HCT116 (cell line): ENCODE data around the gene GIMAP4. TPM values are rescaled to one million over a fixed set of nuclear protein-coding genes. Genes with fewer than 3 reads are reported as not detected.

Source experiments
- ATAC-seq: fragments of 200-7000 bp; cut with Tn5 transposase; 2 replicates; pipeline ENCODE4 v1.9.1; 2020; ENCODE audit warnings: mild to moderate bottlenecking, moderate library complexity
- BruUV-seq: library from RNA; stranded (reverse); fragments of 400-500 nt; replicated peaks from 2 replicates; lab custom pipeline; 2021; lab: Mats Ljungman, UMichigan
- CTCF ChIA-PET: fragments of 300-600 bp; sonication (Branson Sonifier 250); formaldehyde crosslinking; loops from one replicate; lab custom pipeline; 2021; ENCODE audit warnings: antibody characterized with exemption; lab: Charles Lee
- POLR2A ChIA-PET: fragments of 300-600, 350-600 bp; sonication (Branson Sonifier 250); formaldehyde crosslinking; loops from one replicate; lab custom pipeline; 2021; ENCODE audit warnings: antibody characterized with exemption; lab: Charles Lee
- RAD21 ChIA-PET, 2 experiments: fragments of 300-600 bp; sonication (Branson Sonifier 250); formaldehyde crosslinking; loops; one replicate each; lab custom pipeline; 2023; ENCODE audit warnings: low total read pairs in 2 of 2; ENCODE audit not compliant: uncharacterized antibody in 2 of 2, unreplicated experiment in 2 of 2, low non-redundant PET in 1 of 2; lab: Charles Lee
- DNase-seq: peaks from one replicate; pipeline ENCODE4 v3.0.0-alpha.2; 2010; ENCODE audit warnings: low read depth, low spot score
- H2AFZ ChIP-seq: fragments of 200-600 bp; shearing (Covaris generic), sonication (generic); 2 replicates; pipeline ENCODE4 v1.6.1; 2017; ENCODE audit warnings: low read depth, mixed run types, mixed read lengths, antibody characterized with exemption, low read length; ENCODE audit not compliant: poor library complexity, severe bottlenecking
- H3K27ac ChIP-seq: 2 replicates; pipeline ENCODE4 v1.5.1; 2012; ENCODE audit warnings: low read depth, low read length
- H3K27me3 ChIP-seq: fragments of 200-600 bp; sonication (generic); 2 replicates; pipeline ENCODE4 v1.6.1; 2016; ENCODE audit warnings: mixed run types, low read length, mixed read lengths; ENCODE audit not compliant: insufficient read depth
- H3K36me3 ChIP-seq, 2 experiments: fragments of 200-500 bp in 1 of 2; fragments of 200-600 bp in 1 of 2; sonication (Bioruptor generic) in 1 of 2; sonication (generic) in 1 of 2; 2 replicates each; pipeline versions ENCODE4 v1.5.1 to v1.6.1; 2014 to 2016; ENCODE audit warnings: low read length in 2 of 2, inconsistent platforms in 1 of 2, mixed read lengths in 1 of 2, mixed run types in 1 of 2; ENCODE audit not compliant: insufficient read depth in 2 of 2, control insufficient read depth in 1 of 2
- H3K4me1 ChIP-seq, 2 experiments: fragments of 200-600 bp in 1 of 2; sonication (generic) in 1 of 2; 2 replicates each; pipeline versions ENCODE4 v1.5.1 to v1.6.1; 2012 to 2017; ENCODE audit warnings: low read length in 2 of 2, inconsistent platforms in 1 of 2, mild to moderate bottlenecking in 1 of 2, mixed read lengths in 1 of 2, mixed run types in 1 of 2, moderate library complexity in 1 of 2; ENCODE audit not compliant: insufficient read depth in 2 of 2, control insufficient read depth in 1 of 2
- H3K4me2 ChIP-seq: fragments of 200-600 bp; sonication (generic); 2 replicates; pipeline ENCODE4 v1.6.1; 2017; ENCODE audit warnings: mixed run types, low read length, mixed read lengths
- H3K4me3 ChIP-seq, 2 experiments: fragments of 200-600 bp in 1 of 2; sonication (generic) in 1 of 2; replicated peaks in 1 of 2; 2 replicates each; pipeline ENCODE4 v1.5.1; 2011 to 2016; ENCODE audit warnings: low read length in 2 of 2, control low read depth in 1 of 2, low read depth in 1 of 2, mild to moderate bottlenecking in 1 of 2, mixed read lengths in 1 of 2, mixed run types in 1 of 2
- H3K79me2 ChIP-seq: fragments of 200-600 bp; sonication (generic); 2 replicates; pipeline ENCODE4 v1.6.1; 2017; ENCODE audit warnings: mild to moderate bottlenecking, mixed run types, low read length, moderate library complexity, mixed read lengths; ENCODE audit not compliant: insufficient read depth
- H3K9ac ChIP-seq: fragments of 200-600 bp; sonication (generic); 2 replicates; pipeline ENCODE4 v1.6.1; 2016; ENCODE audit warnings: low read length, mixed read lengths
- H3K9me2 ChIP-seq: fragments of 200-600 bp; sonication (generic), shearing (Covaris generic); 2 replicates; pipeline ENCODE4 v1.6.1; 2017; ENCODE audit warnings: mixed run types, mild to moderate bottlenecking, moderate library complexity; ENCODE audit not compliant: insufficient read depth
- H3K9me3 ChIP-seq, 2 experiments: fragments of 200-500 bp in 1 of 2; fragments of 200-600 bp in 1 of 2; sonication (Bioruptor generic) in 1 of 2; sonication (generic) in 1 of 2; 2 replicates each; pipeline ENCODE4 v1.6.1; 2014 to 2017; ENCODE audit warnings: low read length in 2 of 2, mixed read lengths in 2 of 2, inconsistent platforms in 1 of 2, low read depth in 1 of 2, mild to moderate bottlenecking in 1 of 2, mixed run types in 1 of 2, moderate library complexity in 1 of 2; ENCODE audit not compliant: control insufficient read depth in 1 of 2, insufficient read depth in 1 of 2
- H4K20me1 ChIP-seq: fragments of 200-600 bp; sonication (generic), shearing (Covaris generic); 2 replicates; pipeline ENCODE4 v1.6.1; 2017; ENCODE audit warnings: mixed run types, mild to moderate bottlenecking, moderate library complexity; ENCODE audit not compliant: insufficient read depth
- CBX3 ChIP-seq: IDR thresholded peaks from 2 replicates; pipeline ENCODE4 v1.6.1; 2012; ENCODE audit warnings: low read depth
- CEBPB ChIP-seq: IDR thresholded peaks from 2 replicates; pipeline ENCODE4 v1.6.1; 2012; ENCODE audit warnings: low read depth
- CTCF ChIP-seq, 3 experiments: fragments of 200-600 bp in 1 of 3; sonication (generic) in 1 of 3; IDR thresholded peaks in 2 of 3; conservative IDR thresholded peaks in 1 of 3; 2 replicates each; pipeline ENCODE4 v1.5.1; 2012 to 2017; ENCODE audit warnings: low read depth in 2 of 3, low read length in 2 of 3, antibody characterized with exemption in 1 of 3, borderline replicate concordance in 1 of 3, control low read depth in 1 of 3, mild to moderate bottlenecking in 1 of 3, mixed read lengths in 1 of 3, mixed run types in 1 of 3, moderate library complexity in 1 of 3; ENCODE audit not compliant: insufficient read depth in 1 of 3
- ELF1 ChIP-seq: IDR thresholded peaks from 2 replicates; pipeline ENCODE4 v1.6.1; 2012; ENCODE audit warnings: low read depth, borderline replicate concordance
- EZH2 ChIP-seq: fragments of 200-600 bp; sonication (generic); IDR thresholded peaks from 2 replicates; pipeline ENCODE4 v1.6.1; 2017; ENCODE audit warnings: antibody characterized with exemption, mixed run types
- MAX ChIP-seq: IDR thresholded peaks from 2 replicates; pipeline ENCODE4 v1.6.1; 2012
- POLR2A ChIP-seq: IDR thresholded peaks from 2 replicates; pipeline ENCODE4 v1.7.0; 2011; ENCODE audit warnings: borderline replicate concordance; ENCODE audit not compliant: insufficient read depth, insufficient read length; ENCODE audit errors: extremely low read depth
- POLR2AphosphoS5 ChIP-seq: IDR thresholded peaks from 2 replicates; pipeline ENCODE4 v1.6.1; 2011; ENCODE audit warnings: mild to moderate bottlenecking, low read depth, low read length, moderate library complexity
- RAD21 ChIP-seq: IDR thresholded peaks from 2 replicates; pipeline ENCODE4 v1.6.1; 2012; ENCODE audit warnings: low read depth, mild to moderate bottlenecking
- SP1 ChIP-seq: IDR thresholded peaks from 2 replicates; pipeline ENCODE4 v1.6.1; 2012; ENCODE audit warnings: low read depth
- TCF7L2 ChIP-seq: IDR thresholded peaks from 2 replicates; pipeline ENCODE4 v1.7.0; 2011; ENCODE audit warnings: borderline replicate concordance, inconsistent platforms; ENCODE audit not compliant: insufficient read depth, insufficient read length; ENCODE audit errors: extremely low read depth
- ZFX ChIP-seq: fragments of 450-650 bp; IDR thresholded peaks from 2 replicates; pipeline ENCODE4 v1.6.1; 2017
- intact Hi-C: fragments of 100-400 bp; cut with micrococcal nuclease; formaldehyde crosslinking; loops from 2 replicates; pipeline ENCODE4 v1.10.0; 2022
- total RNA-seq: library from RNA; stranded (reverse); gene quantifications from one replicate; pipeline ENCODE4 v1.2.1, GENCODE V29; 2021; ENCODE audit not compliant: unreplicated experiment

The GIMAP4 gene
- total RNA-seq, 1 experiment from 2014 or later = 0.49 TPM

- H3K4me2 ChIP-seq = no peak overlapping the region
- DNase-seq = no peak
- H3K9me3 ChIP-seq = no peaks in the 10 kb centered on the region
- no peaks in the 10 kb centered on the region for H3K9me2 ChIP-seq
- H2AFZ ChIP-seq = no peak overlapping the region
- H3K4me3 ChIP-seq = no peak overlapping the region
- H3K27ac ChIP-seq = no peak overlapping the region
- no TSS peak for BruUV-seq
- H3K36me3 ChIP-seq = no peaks in the 10 kb centered on the region
- no peaks in the 10 kb centered on the region for H3K4me1 ChIP-seq
- H3K79me2 ChIP-seq = no peaks in the 10 kb centered on the region
- CTCF ChIA-PET = no interaction called here
- no peaks in the 10 kb centered on the region for H3K27me3 ChIP-seq
- TF ChIP-seq TCF7L2 = no peak
- TF ChIP-seq POLR2A = no peak
- no peak for TF ChIP-seq CTCF (IDR thresholded peaks at IDR 0.05 in 2 of 3, conservative IDR thresholded peaks at IDR 0.05 in 1 of 3; ENCODE audit: borderline replicate concordance in 1 of 3, insufficient read depth in 1 of 3, low read depth in 2 of 3, low read length in 2 of 3)
- TF ChIP-seq SP1 = no peak
- TF ChIP-seq POLR2AphosphoS5 = no peak
- TF ChIP-seq, all 23 proteins: peak for 0
- RAD21 ChIA-PET = no interaction called here
- Histone ChIP-seq H4K20me1 (no peaks in the 10 kb centered on the region), H3K9ac (no peak overlapping the region)
- intact Hi-C loops = no loop called here
- POLR2A ChIA-PET = no interaction called here
- no peak for ATAC-seq
Observed at GRCh38 chr7:150612925-150613324, 45.7 kb downstream of the GIMAP4 start.

- DNase-seq = no peak
- H3K27ac ChIP-seq = no peak overlapping the region
- no peak for ATAC-seq
- ChIA-PET RAD21 (no interaction called here), CTCF (no interaction called here), POLR2A (no interaction called here)
- no peak overlapping the region for H3K4me3 ChIP-seq
- intact Hi-C loops = no loop called here
- no peaks in the 10 kb centered on the region for H3K79me2 ChIP-seq
- H3K36me3 ChIP-seq = no peaks in the 10 kb centered on the region
- H3K4me2 ChIP-seq = no peak overlapping the region
- no peaks in the 10 kb centered on the region for H4K20me1 ChIP-seq
- H3K9ac ChIP-seq = no peak overlapping the region
- TF ChIP-seq ZFX = no peak
- no peak for TF ChIP-seq CBX3
- no peak for TF ChIP-seq CEBPB
- TF ChIP-seq ELF1 = no peak
- TF ChIP-seq POLR2AphosphoS5 = no peak
- no peak for TF ChIP-seq SP1
- TF ChIP-seq CTCF (IDR thresholded peaks at IDR 0.05 in 2 of 3, conservative IDR thresholded peaks at IDR 0.05 in 1 of 3; ENCODE audit: borderline replicate concordance in 1 of 3, insufficient read depth in 1 of 3, low read depth in 2 of 3, low read length in 2 of 3) = no peak
- TF ChIP-seq TCF7L2 = no peak
- TF ChIP-seq EZH2 = no peak
- TF ChIP-seq MAX = no peak
- no peak for TF ChIP-seq RAD21
- no TSS peak for BruUV-seq
- no peak overlapping the region for H2AFZ ChIP-seq
- H3K9me3 ChIP-seq = no peaks in the 10 kb centered on the region
- no peaks in the 10 kb centered on the region for H3K4me1 ChIP-seq
- H3K9me2 ChIP-seq = no peaks in the 10 kb centered on the region
- H3K27me3 ChIP-seq = no peaks in the 10 kb centered on the region
Observed at GRCh38 chr7:150613880-150614279, 46.7 kb downstream of the GIMAP4 start.
